22Rv1 (cell line): Measurements from ENCODE around the gene C19orf33.

Experiments used
- ZFX ChIP-seq: fragments of 450-650 bp; IDR thresholded peaks from 2 replicates; pipeline ENCODE4 v1.6.1; 2017; ENCODE audit warnings: antibody characterized with exemption, borderline replicate concordance
- TF ChIP-seq, protein P1 (sequence below): fragments of 450-650 bp; IDR thresholded peaks from 2 replicates; pipeline ENCODE4 v1.5.1; 2017; ENCODE audit warnings: mild to moderate bottlenecking

DNA sequence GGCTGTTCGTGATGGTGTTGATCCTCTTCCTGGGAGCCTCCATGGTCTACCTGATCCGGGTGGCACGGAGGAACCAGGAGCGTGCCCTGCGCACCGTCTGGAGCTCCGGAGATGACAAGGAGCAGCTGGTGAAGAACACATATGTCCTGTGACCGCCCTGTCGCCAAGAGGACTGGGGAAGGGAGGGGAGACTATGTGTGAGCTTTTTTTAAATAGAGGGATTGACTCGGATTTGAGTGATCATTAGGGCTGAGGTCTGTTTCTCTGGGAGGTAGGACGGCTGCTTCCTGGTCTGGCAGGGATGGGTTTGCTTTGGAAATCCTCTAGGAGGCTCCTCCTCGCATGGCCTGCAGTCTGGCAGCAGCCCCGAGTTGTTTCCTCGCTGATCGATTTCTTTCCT is 12.2 kb upstream of the C19orf33 start:
- TF ChIP-seq, protein P1, sequence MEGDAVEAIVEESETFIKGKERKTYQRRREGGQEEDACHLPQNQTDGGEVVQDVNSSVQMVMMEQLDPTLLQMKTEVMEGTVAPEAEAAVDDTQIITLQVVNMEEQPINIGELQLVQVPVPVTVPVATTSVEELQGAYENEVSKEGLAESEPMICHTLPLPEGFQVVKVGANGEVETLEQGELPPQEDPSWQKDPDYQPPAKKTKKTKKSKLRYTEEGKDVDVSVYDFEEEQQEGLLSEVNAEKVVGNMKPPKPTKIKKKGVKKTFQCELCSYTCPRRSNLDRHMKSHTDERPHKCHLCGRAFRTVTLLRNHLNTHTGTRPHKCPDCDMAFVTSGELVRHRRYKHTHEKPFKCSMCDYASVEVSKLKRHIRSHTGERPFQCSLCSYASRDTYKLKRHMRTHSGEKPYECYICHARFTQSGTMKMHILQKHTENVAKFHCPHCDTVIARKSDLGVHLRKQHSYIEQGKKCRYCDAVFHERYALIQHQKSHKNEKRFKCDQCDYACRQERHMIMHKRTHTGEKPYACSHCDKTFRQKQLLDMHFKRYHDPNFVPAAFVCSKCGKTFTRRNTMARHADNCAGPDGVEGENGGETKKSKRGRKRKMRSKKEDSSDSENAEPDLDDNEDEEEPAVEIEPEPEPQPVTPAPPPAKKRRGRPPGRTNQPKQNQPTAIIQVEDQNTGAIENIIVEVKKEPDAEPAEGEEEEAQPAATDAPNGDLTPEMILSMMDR: no peak
- TF ChIP-seq ZFX: no peak
